Ectodermal cell (in vitro differentiated cells): Measurements from ENCODE around the gene ESD.

Source experiments
- H3K27ac ChIP-seq: 2 replicates; pipeline ENCODE4 v1.7.0; 2013; ENCODE audit warnings: mild to moderate bottlenecking, low read depth, low read length; ENCODE audit not compliant: insufficient read depth, poor library complexity, severe bottlenecking
- H3K27me3 ChIP-seq: 2 replicates; pipeline ENCODE4 v1.7.0; 2013; ENCODE audit warnings: mild to moderate bottlenecking, low read length; ENCODE audit not compliant: insufficient read depth, control insufficient read depth, poor library complexity, severe bottlenecking
- H3K36me3 ChIP-seq: one replicate; pipeline ENCODE4 v1.7.0; 2013; ENCODE audit warnings: low read length; ENCODE audit not compliant: control insufficient read depth, insufficient read depth
- H3K4me1 ChIP-seq: one replicate; pipeline ENCODE4 v1.7.0; 2013; ENCODE audit warnings: low read length; ENCODE audit not compliant: control insufficient read depth, insufficient read depth
- H3K4me3 ChIP-seq: 2 replicates; pipeline ENCODE4 v1.7.0; 2013; ENCODE audit warnings: low read depth, low read length, control low read depth; ENCODE audit not compliant: insufficient read depth
- H3K9me3 ChIP-seq: 2 replicates; pipeline ENCODE4 v1.7.0; 2013; ENCODE audit warnings: mild to moderate bottlenecking, low read length, moderate library complexity; ENCODE audit not compliant: control insufficient read depth
- WGBS, 2 experiments: methylation state at CpG; one replicate each; pipeline ENCODE4 v1.1.7; 2013; ENCODE audit warnings: missing lambda C conversion rate in 2 of 2; 5-methylcytosine and 5-hydroxymethylcytosine counted together

The ESD gene

GRCh38 chr13:46736541-46737310 lies 60.2 kb downstream of the ESD start:
- Histone ChIP-seq H3K9me3 (no peaks in the 10 kb centered on the region), H3K4me3 (no peak overlapping the region), H3K36me3 (no peaks in the 10 kb centered on the region), H3K27me3 (no peaks in the 10 kb centered on the region), H3K27ac (no peak overlapping the region), H3K4me1 (no peaks in the 10 kb centered on the region)
- 95 to 97% methylated on average over 2 of the region's 2 CpGs for WGBS, 2 experiments

- Histone ChIP-seq H3K4me1 (no peaks in the 10 kb centered on the region), H3K36me3 (no peaks in the 10 kb centered on the region), H3K9me3 (no peaks in the 10 kb centered on the region), H3K27ac (no peak overlapping the region), H3K4me3 (no peak overlapping the region), H3K27me3 (no peaks in the 10 kb centered on the region)
- WGBS, 2 experiments = 93 to 100% methylated on average over 3 of the region's 3 CpGs
Observed at GRCh38 chr13:46735425-46735824, 61.5 kb downstream of the ESD start.

GRCh38 chr13:46731535-46731934 lies 65.4 kb downstream of the ESD start:
- Histone ChIP-seq H3K27ac (no peak overlapping the region), H3K4me1 (no peaks in the 10 kb centered on the region), H3K9me3 (no peaks in the 10 kb centered on the region), H3K27me3 (no peaks in the 10 kb centered on the region), H3K36me3 (no peaks in the 10 kb centered on the region), H3K4me3 (no peak overlapping the region)
- WGBS, 2 experiments = 93 to 95% methylated on average over 6 of the region's 6 CpGs

- Histone ChIP-seq H3K4me1 (no peaks in the 10 kb centered on the region), H3K27me3 (no peaks in the 10 kb centered on the region), H3K4me3 (no peak overlapping the region), H3K9me3 (no peaks in the 10 kb centered on the region), H3K36me3 (no peaks in the 10 kb centered on the region), H3K27ac (no peak overlapping the region)
- WGBS, 2 experiments = 95 to 97% methylated on average over 6 of the region's 7 CpGs
Observed at GRCh38 chr13:46728777-46729176, 68.2 kb downstream of the ESD start.

- WGBS, 2 experiments = 89 to 92% methylated on average over 5 of the region's 5 CpGs
- Histone ChIP-seq H3K4me3 (no peak overlapping the region), H3K27me3 (no peaks in the 10 kb centered on the region), H3K36me3 (no peaks in the 10 kb centered on the region), H3K9me3 (no peaks in the 10 kb centered on the region), H3K4me1 (no peaks in the 10 kb centered on the region), H3K27ac (no peak overlapping the region)
Observed at GRCh38 chr13:46726347-46726746, 70.6 kb downstream of the ESD start.
